ENCODE data around the gene TGFB1I1.
"Not testable (repeated sequence)": the region's sequence is repeated elsewhere in the genome, so short reads cannot be mapped to it uniquely, and the experiment has no call there.

The TGFB1I1 gene

DNA sequence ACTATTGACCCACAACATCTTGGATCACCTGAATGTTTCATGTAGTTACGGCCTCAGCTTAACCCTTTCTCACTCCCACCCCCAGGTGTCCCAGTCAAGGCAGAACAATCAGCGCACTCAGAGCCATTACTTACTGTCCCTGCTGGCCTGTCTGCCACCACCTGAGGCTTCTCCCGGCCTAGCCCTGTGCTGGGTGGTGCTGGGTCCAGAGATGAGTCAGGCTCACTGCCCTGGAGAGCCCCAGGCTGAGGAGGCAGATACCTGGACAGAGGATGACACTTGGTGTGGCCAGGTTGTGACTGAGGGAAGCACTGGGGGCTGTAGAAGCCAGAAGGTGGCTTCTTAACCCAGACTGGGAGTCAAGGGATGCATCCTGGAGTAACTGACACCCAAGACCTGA is 7.0 kb downstream of the TGFB1I1 start:
- Histone ChIP-seq H2AFZ (no peak overlapping the region), H3K9me3 (ENCODE audit: control insufficient read depth, low read length) (no peaks in the 10 kb centered on the region), H3K36me3 (ENCODE audit: control insufficient read depth, insufficient read depth, low read length) (no peaks in the 10 kb centered on the region), H3K4me2 (ENCODE audit: low read length) (no peak overlapping the region), H3K27ac (no peak overlapping the region), H3K79me2 (no peaks in the 10 kb centered on the region), H3K4me1 (peaks cover 5% of the 10 kb centered on the region), H3K9ac (no peak overlapping the region), H3K4me3 (ENCODE audit: low read depth, low read length) (no peak overlapping the region), H3K27me3 (ENCODE audit: control insufficient read depth, insufficient read depth, low read length) (no peaks in the 10 kb centered on the region)
- TF ChIP-seq, protein P1, sequence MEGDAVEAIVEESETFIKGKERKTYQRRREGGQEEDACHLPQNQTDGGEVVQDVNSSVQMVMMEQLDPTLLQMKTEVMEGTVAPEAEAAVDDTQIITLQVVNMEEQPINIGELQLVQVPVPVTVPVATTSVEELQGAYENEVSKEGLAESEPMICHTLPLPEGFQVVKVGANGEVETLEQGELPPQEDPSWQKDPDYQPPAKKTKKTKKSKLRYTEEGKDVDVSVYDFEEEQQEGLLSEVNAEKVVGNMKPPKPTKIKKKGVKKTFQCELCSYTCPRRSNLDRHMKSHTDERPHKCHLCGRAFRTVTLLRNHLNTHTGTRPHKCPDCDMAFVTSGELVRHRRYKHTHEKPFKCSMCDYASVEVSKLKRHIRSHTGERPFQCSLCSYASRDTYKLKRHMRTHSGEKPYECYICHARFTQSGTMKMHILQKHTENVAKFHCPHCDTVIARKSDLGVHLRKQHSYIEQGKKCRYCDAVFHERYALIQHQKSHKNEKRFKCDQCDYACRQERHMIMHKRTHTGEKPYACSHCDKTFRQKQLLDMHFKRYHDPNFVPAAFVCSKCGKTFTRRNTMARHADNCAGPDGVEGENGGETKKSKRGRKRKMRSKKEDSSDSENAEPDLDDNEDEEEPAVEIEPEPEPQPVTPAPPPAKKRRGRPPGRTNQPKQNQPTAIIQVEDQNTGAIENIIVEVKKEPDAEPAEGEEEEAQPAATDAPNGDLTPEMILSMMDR (IDR thresholded peaks at IDR 0.05): no peak

GRCh38 chr16:31479751-31480150 is 7.8 kb downstream of the TGFB1I1 start:
- Histone ChIP-seq H3K79me2 (no peaks in the 10 kb centered on the region), H3K4me2 (ENCODE audit: low read length) (no peak overlapping the region), H3K4me3 (ENCODE audit: low read depth, low read length) (no peak overlapping the region), H3K36me3 (ENCODE audit: control insufficient read depth, insufficient read depth, low read length) (no peaks in the 10 kb centered on the region), H2AFZ (no peak overlapping the region), H3K27ac (no peak overlapping the region), H3K27me3 (ENCODE audit: control insufficient read depth, insufficient read depth, low read length) (no peaks in the 10 kb centered on the region), H3K9ac (no peak overlapping the region), H3K4me1 (peaks cover 5% of the 10 kb centered on the region), H3K9me3 (ENCODE audit: control insufficient read depth, low read length) (no peaks in the 10 kb centered on the region)
- TF ChIP-seq, protein P1 (IDR thresholded peaks at IDR 0.05): no peak

DNA sequence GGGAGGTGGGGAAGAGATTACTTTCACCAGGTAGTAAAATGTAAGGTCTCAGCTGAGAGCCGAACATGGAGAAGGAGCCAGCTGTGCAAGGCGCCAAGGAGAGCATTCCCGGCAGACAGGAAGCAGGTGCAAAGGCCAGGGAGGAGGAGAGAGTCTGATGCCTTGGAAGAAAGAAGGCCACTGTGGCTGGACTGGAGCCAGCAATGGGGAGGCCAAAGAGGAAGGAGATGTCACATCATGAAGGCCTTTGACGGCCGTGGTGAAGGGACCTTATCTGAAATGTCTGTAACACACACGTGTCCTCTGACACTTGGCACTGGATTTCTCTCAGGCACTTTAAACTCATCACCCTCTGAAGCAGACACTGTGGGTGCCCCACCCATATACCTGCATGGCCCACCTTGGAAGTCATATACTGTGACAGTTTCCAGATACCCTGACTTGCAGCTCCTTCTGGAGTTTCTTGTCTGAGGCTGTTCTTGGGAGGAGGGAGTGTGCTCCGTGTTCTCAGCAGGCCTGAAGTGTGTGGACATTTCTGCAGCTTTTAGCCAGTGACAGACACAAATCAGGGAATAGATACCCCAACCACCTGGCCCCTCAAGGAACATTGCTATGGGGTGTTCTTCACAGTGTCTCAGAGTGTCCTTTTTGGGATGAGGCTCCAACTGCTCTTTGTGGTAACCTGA is 9.0 kb downstream of the TGFB1I1 start:
- Histone ChIP-seq H2AFZ (no peak overlapping the region), H3K9ac (no peak overlapping the region), H3K27ac (no peak overlapping the region), H3K36me3 (ENCODE audit: control insufficient read depth, insufficient read depth, low read length) (no peaks in the 10 kb centered on the region), H3K4me1 (peaks cover 5% of the 10 kb centered on the region), H3K9me3 (ENCODE audit: control insufficient read depth, low read length) (no peaks in the 10 kb centered on the region), H3K79me2 (no peaks in the 10 kb centered on the region), H3K4me2 (ENCODE audit: low read length) (no peak overlapping the region), H3K27me3 (ENCODE audit: control insufficient read depth, insufficient read depth, low read length) (no peaks in the 10 kb centered on the region), H3K4me3 (ENCODE audit: low read depth, low read length) (no peak overlapping the region)
- TF ChIP-seq, protein P1 (IDR thresholded peaks at IDR 0.05): no peak

- no peaks in the 10 kb centered on the region for H3K79me2 ChIP-seq
- no peak within 1 kb of the TSS for H2AFZ ChIP-seq
- H3K9me3 ChIP-seq (ENCODE audit: control insufficient read depth, low read length): no peaks in the 10 kb centered on the region
- H3K27me3 ChIP-seq (ENCODE audit: control insufficient read depth, insufficient read depth, low read length): no peaks in the 10 kb centered on the region
- no peaks in the 10 kb centered on the region for H3K36me3 ChIP-seq (ENCODE audit: control insufficient read depth, insufficient read depth, low read length)
- no peak within 1 kb of the TSS for H3K4me2 ChIP-seq (ENCODE audit: low read length)
- TF ChIP-seq, protein P1 (IDR thresholded peaks at IDR 0.05): no peak
- no peak within 1 kb of the TSS for H3K9ac ChIP-seq
- H3K4me3 ChIP-seq (ENCODE audit: low read depth, low read length): no peak within 1 kb of the TSS
- H3K4me1 ChIP-seq: peaks cover 3% of the 10 kb centered on the region
- no peak within 1 kb of the TSS for H3K27ac ChIP-seq
Observed at GRCh38 chr16:31483081-31483480, 11.1 kb downstream of the TGFB1I1 start, which contains the start of gene SLC5A2. Gene SLC5A2 (plus strand): TSS chr16:31483123. CDS start chr16:31483137, 14 bp downstream.

- H3K4me2 ChIP-seq (ENCODE audit: low read length); H2AFZ ChIP-seq; H3K27ac ChIP-seq; H3K9ac ChIP-seq; H3K79me2 ChIP-seq; H3K4me1 ChIP-seq; H3K4me3 ChIP-seq (ENCODE audit: low read depth, low read length); H3K27me3 ChIP-seq (ENCODE audit: control insufficient read depth, insufficient read depth, low read length); H3K9me3 ChIP-seq (ENCODE audit: control insufficient read depth, low read length); H3K36me3 ChIP-seq (ENCODE audit: control insufficient read depth, insufficient read depth, low read length): not testable (repeated sequence)
Observed at GRCh38 chr16:31484048-31484447, 12.1 kb downstream of the TGFB1I1 start.

Data from parathyroid adenoma (tissue), 2 donors.